Astrocyte of the spinal cord (primary cell): ENCODE data around the gene PSEN1.

Experiments
- DNase-seq: peaks from one replicate; pipeline ENCODE4 v3.0.0; 2011; ENCODE audit warnings: low read depth, low spot score
- H3K4me3 ChIP-seq: 2 replicates; pipeline ENCODE4 v1.5.1; 2011; ENCODE audit warnings: low read depth, mild to moderate bottlenecking, low read length, moderate library complexity
- CTCF ChIP-seq: IDR thresholded peaks from 2 replicates; pipeline ENCODE4 v1.5.1; 2012; ENCODE audit warnings: low read depth, mild to moderate bottlenecking, low read length, inconsistent platforms
- in situ Hi-C: cut with HindIII; loops from 2 replicates; pipeline ENCODE4 v1.10.0; 2017; ENCODE audit warnings: low sequenced_read_pairs

PSEN1 gene

GRCh38 chr14:73249564-73250316, 113.4 kb downstream of the PSEN1 start:
- TF ChIP-seq CTCF: no peak
- no peak overlapping the region for H3K4me3 ChIP-seq
- DNase-seq: no peak
- in situ Hi-C loops: no loop called here

- in situ Hi-C loops: no loop called here
- no peak for DNase-seq
- TF ChIP-seq CTCF: no peak
- H3K4me3 ChIP-seq: no peak overlapping the region
Measured at GRCh38 chr14:73250317-73250713, 114.0 kb downstream of the PSEN1 start.

GRCh38 chr14:73250781-73251500, 114.6 kb downstream of the PSEN1 start:
- in situ Hi-C loops: no loop called here
- H3K4me3 ChIP-seq: no peak overlapping the region
- no peak for DNase-seq
- no peak for TF ChIP-seq CTCF

GRCh38 chr14:73251516-73252215, 115.4 kb downstream of the PSEN1 start:
- TF ChIP-seq CTCF: no peak
- in situ Hi-C loops: no loop called here
- DNase-seq: no peak
- no peak overlapping the region for H3K4me3 ChIP-seq

- DNase-seq: no peak
- in situ Hi-C loops: no loop called here
- no peak for TF ChIP-seq CTCF
- no peak overlapping the region for H3K4me3 ChIP-seq
Measured at GRCh38 chr14:73252491-73253322, 116.4 kb downstream of the PSEN1 start.

- no peak for TF ChIP-seq CTCF
- in situ Hi-C loops: no loop called here
- no peak for DNase-seq
- no peak overlapping the region for H3K4me3 ChIP-seq
Measured at GRCh38 chr14:73253323-73253610, 117.0 kb downstream of the PSEN1 start.
